OCI-LY1 (cell line): ENCODE data around the gene CELF2.

Experiments
- H2AFZ ChIP-seq: fragments of 200-600 bp; sonication (generic), shearing (Covaris generic); 2 replicates; pipeline ENCODE4 v1.6.0; 2014; ENCODE audit warnings: antibody characterized with exemption, mild to moderate bottlenecking, low read length
- H3F3A ChIP-seq: fragments of 200-600 bp; sonication (generic), shearing (Covaris generic); 2 replicates; pipeline ENCODE4 v1.6.0; 2014; ENCODE audit warnings: mild to moderate bottlenecking, antibody characterized with exemption, low read length, moderate library complexity; ENCODE audit not compliant: insufficient read depth
- H3K27ac ChIP-seq: fragments of 200-600 bp; sonication (generic); 2 replicates; pipeline ENCODE4 v1.5.1; 2014; ENCODE audit warnings: low read length, mixed run types, mild to moderate bottlenecking, low read depth; ENCODE audit not compliant: poor library complexity, severe bottlenecking
- H3K27me3 ChIP-seq: fragments of 200-600 bp; sonication (generic); 2 replicates; pipeline ENCODE4 v1.6.0; 2014; ENCODE audit warnings: antibody characterized with exemption, mild to moderate bottlenecking, low read length, moderate library complexity; ENCODE audit not compliant: insufficient read depth
- H3K36me3 ChIP-seq: fragments of 200-600 bp; sonication (generic); 2 replicates; pipeline ENCODE4 v1.6.1; 2014; ENCODE audit warnings: mild to moderate bottlenecking, antibody characterized with exemption, low read length, moderate library complexity, mixed read lengths; ENCODE audit not compliant: insufficient read depth
- H3K4me1 ChIP-seq: fragments of 200-600 bp; sonication (generic); 2 replicates; pipeline ENCODE4 v1.5.1; 2014; ENCODE audit warnings: mild to moderate bottlenecking, low read length, moderate library complexity; ENCODE audit not compliant: insufficient read depth, severe bottlenecking
- H3K4me2 ChIP-seq: fragments of 200-600 bp; sonication (generic), shearing (Covaris generic); 2 replicates; pipeline ENCODE4 v1.6.1; 2014; ENCODE audit warnings: low read length
- H3K4me3 ChIP-seq: fragments of 200-600 bp; sonication (generic); 2 replicates; pipeline ENCODE4 v1.5.1; 2014; ENCODE audit warnings: low read length, low read depth, mild to moderate bottlenecking, mixed read lengths; ENCODE audit not compliant: poor library complexity, severe bottlenecking
- H3K79me2 ChIP-seq: fragments of 200-600 bp; shearing (Covaris generic); 2 replicates; pipeline ENCODE4 v1.6.1; 2016; ENCODE audit warnings: mixed run types, low read length, mixed read lengths; ENCODE audit not compliant: insufficient read depth
- H3K9ac ChIP-seq: fragments of 200-600 bp; sonication (generic), shearing (Covaris generic); 2 replicates; pipeline ENCODE4 v1.6.1; 2014; ENCODE audit warnings: mild to moderate bottlenecking, low read length, mixed read lengths
- H3K9me2 ChIP-seq: fragments of 200-600 bp; sonication (generic), shearing (Covaris generic); 2 replicates; pipeline ENCODE4 v1.6.1; 2014; ENCODE audit warnings: low read depth, mild to moderate bottlenecking, low read length, mixed read lengths
- H3K9me3 ChIP-seq: fragments of 200-600 bp; shearing (Covaris generic); 2 replicates; pipeline ENCODE4 v1.6.1; 2014; ENCODE audit warnings: low read length, mixed read lengths
- H4K20me1 ChIP-seq: fragments of 200-600 bp; sonication (generic), shearing (Covaris generic); 2 replicates; pipeline ENCODE4 v1.6.0; 2016; ENCODE audit warnings: mild to moderate bottlenecking, low read length; ENCODE audit not compliant: insufficient read depth
- CTCF ChIP-seq: fragments of 200-600 bp; sonication (generic), shearing (Covaris generic); IDR thresholded peaks from 2 replicates; pipeline ENCODE4 v1.5.1; 2017; ENCODE audit warnings: mild to moderate bottlenecking, antibody characterized with exemption, low read length, moderate library complexity, mixed read lengths
- EZH2 ChIP-seq: fragments of 200-600 bp; sonication (generic), shearing (Covaris generic); IDR thresholded peaks from 2 replicates; pipeline ENCODE4 v1.8.0; 2017; ENCODE audit warnings: borderline replicate concordance, mixed run types, mild to moderate bottlenecking, antibody characterized with exemption, low read length, moderate library complexity, mixed read lengths

Gene CELF2

GRCh38 chr10:11192304-11193000, 174.8 kb downstream of the CELF2 start:
- H3K27ac ChIP-seq: no peak overlapping the region
- H3K9me3 ChIP-seq: no peaks in the 10 kb centered on the region
- no peak overlapping the region for H3K9ac ChIP-seq
- H4K20me1 ChIP-seq: no peaks in the 10 kb centered on the region
- no peaks in the 10 kb centered on the region for H3K79me2 ChIP-seq
- H3K4me2 ChIP-seq: no peak overlapping the region
- H3F3A ChIP-seq: no peaks in the 10 kb centered on the region
- no peaks in the 10 kb centered on the region for H3K36me3 ChIP-seq
- H3K9me2 ChIP-seq: no peaks in the 10 kb centered on the region
- TF ChIP-seq CTCF: no peak
- TF ChIP-seq EZH2: no peak
- no peaks in the 10 kb centered on the region for H3K4me1 ChIP-seq
- H2AFZ ChIP-seq: no peak overlapping the region
- H3K27me3 ChIP-seq: no peaks in the 10 kb centered on the region
- H3K4me3 ChIP-seq: no peak overlapping the region

GRCh38 chr10:11193001-11193551, 175.4 kb downstream of the CELF2 start:
- Histone ChIP-seq H3K9ac (no peak overlapping the region), H3K4me2 (no peak overlapping the region), H3K4me3 (no peak overlapping the region), H3K36me3 (no peaks in the 10 kb centered on the region), H3K27ac (no peak overlapping the region), H2AFZ (no peak overlapping the region), H3K9me3 (no peaks in the 10 kb centered on the region), H3K27me3 (no peaks in the 10 kb centered on the region), H3K79me2 (no peaks in the 10 kb centered on the region), H3K9me2 (no peaks in the 10 kb centered on the region), H3F3A (no peaks in the 10 kb centered on the region), H3K4me1 (no peaks in the 10 kb centered on the region), H4K20me1 (no peaks in the 10 kb centered on the region)
- no peak for TF ChIP-seq CTCF
- no peak for TF ChIP-seq EZH2

- H3K4me2 ChIP-seq: no peak overlapping the region
- H3K27ac ChIP-seq: no peak overlapping the region
- H4K20me1 ChIP-seq: no peaks in the 10 kb centered on the region
- H3K9ac ChIP-seq: no peak overlapping the region
- no peaks in the 10 kb centered on the region for H3K9me2 ChIP-seq
- H2AFZ ChIP-seq: no peak overlapping the region
- TF ChIP-seq CTCF (no peak), EZH2 (no peak)
- no peaks in the 10 kb centered on the region for H3K36me3 ChIP-seq
- H3F3A ChIP-seq: no peaks in the 10 kb centered on the region
- no peaks in the 10 kb centered on the region for H3K79me2 ChIP-seq
- H3K4me1 ChIP-seq: no peaks in the 10 kb centered on the region
- H3K27me3 ChIP-seq: no peaks in the 10 kb centered on the region
- no peaks in the 10 kb centered on the region for H3K9me3 ChIP-seq
- H3K4me3 ChIP-seq: no peak overlapping the region
Observed at GRCh38 chr10:11194859-11195586, 177.4 kb downstream of the CELF2 start.
